ENCODE results near the gene ERVW-1. TPM values are rescaled to one million over a fixed set of nuclear protein-coding genes. Genes with fewer than 3 reads are reported as not detected.
"Not testable (repeated sequence)": the region's sequence is repeated elsewhere in the genome, so short reads cannot be mapped to it uniquely, and the experiment has no call there.

The ERVW-1 gene
- polyA plus RNA-seq, 1 donor (not counting 4 experiments of a cell fraction or from before 2014, with no cell fraction given) = not detected

GRCh38 chr7:92485267-92485892 is 7.6 kb upstream of the ERVW-1 start:
- FAIRE-seq (no peak), DNase-seq (ENCODE audit: low read depth, low spot score) (no peak)
- dilution Hi-C loops (cut with MboI; ENCODE audit: extremely low pct_ligation_motif_present, low sequenced_read_pairs) = no loop called here

GRCh38 chr7:92484226-92484625 is 6.5 kb upstream of the ERVW-1 start:
- H2AFZ ChIP-seq (ENCODE audit: control insufficient read depth, low read length); H3K9me1 ChIP-seq (ENCODE audit: control insufficient read depth, extremely low read depth, insufficient read depth, low read length); H3K9ac ChIP-seq (ENCODE audit: control insufficient read depth, extremely low read depth, insufficient read depth, low read length); H3K27me3 ChIP-seq (ENCODE audit: control insufficient read depth, extremely low read depth, insufficient read depth, low read length); dilution Hi-C loops (cut with MboI; ENCODE audit: extremely low pct_ligation_motif_present, low sequenced_read_pairs); FAIRE-seq; H3K36me3 ChIP-seq (ENCODE audit: control insufficient read depth in 2 of 2, extremely low read depth in 1 of 2, insufficient read depth in 2 of 2, low read length in 2 of 2); H3K79me2 ChIP-seq (ENCODE audit: control insufficient read depth, insufficient read depth, low read length); DNase-seq (ENCODE audit: low read depth, low spot score); H3K27ac ChIP-seq (ENCODE audit: control insufficient read depth, insufficient read depth, low read length); H3K4me3 ChIP-seq (ENCODE audit: control insufficient read depth in 2 of 3, extremely low read depth in 1 of 3, insufficient read depth in 2 of 3, low read depth in 1 of 3, low read length in 3 of 3); H3K4me2 ChIP-seq (ENCODE audit: control insufficient read depth, extremely low read depth, insufficient read depth, low read depth, low read length); H3K9me3 ChIP-seq (ENCODE audit: control insufficient read depth, low read depth, low read length); H3K4me1 ChIP-seq (ENCODE audit: control insufficient read depth, extremely low read depth, insufficient read depth, low read length); H4K20me1 ChIP-seq (ENCODE audit: control insufficient read depth, extremely low read depth, insufficient read depth, low read length): not testable (repeated sequence)

More at GRCh38 chr7:92485267-92485892, 7.6 kb upstream of the ERVW-1 start:
- H2AFZ ChIP-seq (ENCODE audit: control insufficient read depth, low read length) = no peak overlapping the region
- H3K9ac ChIP-seq (ENCODE audit: control insufficient read depth, extremely low read depth, insufficient read depth, low read length) = no peak overlapping the region
- peaks cover 0 to 8% of the 10 kb centered on the region in 2 experiments for H3K36me3 ChIP-seq (ENCODE audit: control insufficient read depth in 2 of 2, extremely low read depth in 1 of 2, insufficient read depth in 2 of 2, low read length in 2 of 2)
- no peak overlapping the region for H3K4me3 ChIP-seq (ENCODE audit: control insufficient read depth in 2 of 3, extremely low read depth in 1 of 3, insufficient read depth in 2 of 3, low read depth in 1 of 3, low read length in 3 of 3)
- no peaks in the 10 kb centered on the region for H3K4me1 ChIP-seq (ENCODE audit: control insufficient read depth, extremely low read depth, insufficient read depth, low read length)
- no peaks in the 10 kb centered on the region for H3K9me1 ChIP-seq (ENCODE audit: control insufficient read depth, extremely low read depth, insufficient read depth, low read length)
- no peaks in the 10 kb centered on the region for H3K9me3 ChIP-seq (ENCODE audit: control insufficient read depth, low read depth, low read length)
- TF ChIP-seq EZH2 (IDR thresholded peaks at IDR 0.05; ENCODE audit: low read length) = no peak
- TF ChIP-seq CTCF (optimal IDR thresholded peaks at IDR 0.05 in 1 of 3, IDR thresholded peaks at IDR 0.05 in 1 of 3, conservative IDR thresholded peaks at IDR 0.05 in 1 of 3; ENCODE audit: extremely low read depth in 1 of 3, insufficient read depth in 2 of 3, low read length in 3 of 3) = no peak
- H4K20me1 ChIP-seq (ENCODE audit: control insufficient read depth, extremely low read depth, insufficient read depth, low read length) = no peaks in the 10 kb centered on the region
- no peak overlapping the region for H3K4me2 ChIP-seq (ENCODE audit: control insufficient read depth, extremely low read depth, insufficient read depth, low read depth, low read length)
- no peaks in the 10 kb centered on the region for H3K79me2 ChIP-seq (ENCODE audit: control insufficient read depth, insufficient read depth, low read length)
- H3K27me3 ChIP-seq (ENCODE audit: control insufficient read depth, extremely low read depth, insufficient read depth, low read length) = no peaks in the 10 kb centered on the region
- no peak overlapping the region for H3K27ac ChIP-seq (ENCODE audit: control insufficient read depth, insufficient read depth, low read length)

- H2AFZ ChIP-seq (ENCODE audit: control insufficient read depth, low read length); H3K79me2 ChIP-seq (ENCODE audit: control insufficient read depth, insufficient read depth, low read length); H3K9me3 ChIP-seq (ENCODE audit: control insufficient read depth, low read depth, low read length); H3K9me1 ChIP-seq (ENCODE audit: control insufficient read depth, extremely low read depth, insufficient read depth, low read length); H3K4me2 ChIP-seq (ENCODE audit: control insufficient read depth, extremely low read depth, insufficient read depth, low read depth, low read length); H3K4me1 ChIP-seq (ENCODE audit: control insufficient read depth, extremely low read depth, insufficient read depth, low read length); H3K9ac ChIP-seq (ENCODE audit: control insufficient read depth, extremely low read depth, insufficient read depth, low read length); dilution Hi-C loops (cut with MboI; ENCODE audit: extremely low pct_ligation_motif_present, low sequenced_read_pairs); H3K36me3 ChIP-seq (ENCODE audit: control insufficient read depth in 2 of 2, extremely low read depth in 1 of 2, insufficient read depth in 2 of 2, low read length in 2 of 2); H3K27me3 ChIP-seq (ENCODE audit: control insufficient read depth, extremely low read depth, insufficient read depth, low read length); FAIRE-seq; H3K27ac ChIP-seq (ENCODE audit: control insufficient read depth, insufficient read depth, low read length); DNase-seq (ENCODE audit: low read depth, low spot score); H4K20me1 ChIP-seq (ENCODE audit: control insufficient read depth, extremely low read depth, insufficient read depth, low read length); H3K4me3 ChIP-seq (ENCODE audit: control insufficient read depth in 2 of 3, extremely low read depth in 1 of 3, insufficient read depth in 2 of 3, low read depth in 1 of 3, low read length in 3 of 3): not testable (repeated sequence)
Observed at GRCh38 chr7:92483624-92484023, 5.9 kb upstream of the ERVW-1 start.

GRCh38 chr7:92479146-92479545 is 1.4 kb upstream of the ERVW-1 start:
- H3K9me3 ChIP-seq (ENCODE audit: control insufficient read depth, low read depth, low read length); H3K27me3 ChIP-seq (ENCODE audit: control insufficient read depth, extremely low read depth, insufficient read depth, low read length); H3K27ac ChIP-seq (ENCODE audit: control insufficient read depth, insufficient read depth, low read length); H4K20me1 ChIP-seq (ENCODE audit: control insufficient read depth, extremely low read depth, insufficient read depth, low read length); H3K4me1 ChIP-seq (ENCODE audit: control insufficient read depth, extremely low read depth, insufficient read depth, low read length); H2AFZ ChIP-seq (ENCODE audit: control insufficient read depth, low read length); DNase-seq (ENCODE audit: low read depth, low spot score); H3K9me1 ChIP-seq (ENCODE audit: control insufficient read depth, extremely low read depth, insufficient read depth, low read length); H3K36me3 ChIP-seq (ENCODE audit: control insufficient read depth in 2 of 2, extremely low read depth in 1 of 2, insufficient read depth in 2 of 2, low read length in 2 of 2); H3K9ac ChIP-seq (ENCODE audit: control insufficient read depth, extremely low read depth, insufficient read depth, low read length); dilution Hi-C loops (cut with MboI; ENCODE audit: extremely low pct_ligation_motif_present, low sequenced_read_pairs); H3K79me2 ChIP-seq (ENCODE audit: control insufficient read depth, insufficient read depth, low read length); H3K4me2 ChIP-seq (ENCODE audit: control insufficient read depth, extremely low read depth, insufficient read depth, low read depth, low read length); FAIRE-seq; H3K4me3 ChIP-seq (ENCODE audit: control insufficient read depth in 2 of 3, extremely low read depth in 1 of 3, insufficient read depth in 2 of 3, low read depth in 1 of 3, low read length in 3 of 3): not testable (repeated sequence)

Data from keratinocyte (primary cell).